Sigmoid colon (tissue), 4 donors: ENCODE measurements around the gene NFATC1.

ENCODE experiments used
- CTCF ChIP-seq, 4 experiments: fragments of 450-650 bp in 3 of 4; fragments of 200-600 bp in 1 of 4; IDR thresholded peaks; one replicate each; pipeline ENCODE4 v1.5.1; 2016 to 2019; ENCODE audit warnings: antibody characterized with exemption in 4 of 4, mild to moderate bottlenecking in 3 of 4, moderate library complexity in 2 of 4
- EP300 ChIP-seq, 4 donors: sonication (generic); formaldehyde crosslinking; IDR thresholded peaks; one replicate each; pipeline ENCODE4 v1.6.1; 2017; ENCODE audit warnings: antibody characterized with exemption in 4 of 4
- POLR2A ChIP-seq, 2 donors: fragments of 450-650 bp; IDR thresholded peaks; one replicate each; pipeline ENCODE4 v1.6.1; 2016; ENCODE audit warnings: antibody characterized with exemption in 2 of 2, mild to moderate bottlenecking in 2 of 2, moderate library complexity in 2 of 2
- POLR2AphosphoS5 ChIP-seq, 4 donors: sonication (generic); formaldehyde crosslinking; IDR thresholded peaks; one replicate each; pipeline ENCODE4 v1.6.1; 2017; ENCODE audit warnings: antibody characterized with exemption in 4 of 4

GRCh38 chr18:79424880-79425568 is 29.3 kb downstream of the NFATC1 start:
- TF ChIP-seq POLR2A (IDR thresholded peaks at IDR 0.05) (no peak), CTCF (IDR thresholded peaks at IDR 0.05) (no peak), EP300 (IDR thresholded peaks at IDR 0.05) (no peak), POLR2AphosphoS5 (IDR thresholded peaks at IDR 0.05) (no peak)
